LNCaP clone FGC (cell line): ENCODE results near the gene MYBPC2.

Source experiments
- DNase-seq: peaks from one replicate; pipeline ENCODE4 v3.0.0-alpha.2; 2011; ENCODE audit warnings: low read depth
- H3K4me3 ChIP-seq: 2 replicates; pipeline ENCODE4 v1.5.1; 2011; ENCODE audit warnings: mild to moderate bottlenecking, low read depth, low read length, control low read depth
- CTCF ChIP-seq: IDR thresholded peaks from 2 replicates; pipeline ENCODE4 v1.5.1; 2012; ENCODE audit warnings: mild to moderate bottlenecking; ENCODE audit not compliant: control insufficient read depth, insufficient read depth; ENCODE audit errors: extremely low read depth

Gene MYBPC2

DNA sequence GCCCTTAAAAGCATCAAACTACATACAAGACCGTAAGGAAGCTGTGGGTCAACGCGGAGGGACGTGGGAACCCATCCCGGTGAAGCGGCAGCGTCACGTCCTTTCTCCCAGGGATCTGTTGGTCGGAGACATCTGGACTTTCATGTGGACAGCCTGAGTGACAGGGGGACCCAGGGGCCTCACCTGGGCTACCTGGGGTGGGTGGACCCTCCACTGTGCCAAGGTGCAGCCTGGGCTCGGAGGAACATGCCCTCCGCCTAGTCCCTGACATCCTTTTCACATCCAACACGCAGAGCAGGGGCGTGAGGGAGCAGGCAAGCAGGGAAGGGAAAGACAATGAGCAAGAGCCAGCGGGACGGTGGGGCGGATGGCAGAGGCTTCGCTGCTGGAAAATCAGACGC, 57.7 kb downstream of the MYBPC2 start:
- no peak for DNase-seq
- H3K4me3 ChIP-seq, result no peak overlapping the region
- TF ChIP-seq CTCF, result no peak

GRCh38 chr19:50490991-50491472, 58.3 kb downstream of the MYBPC2 start:
- DNase-seq, result no peak
- H3K4me3 ChIP-seq, result no peak overlapping the region
- TF ChIP-seq CTCF, result no peak

DNA sequence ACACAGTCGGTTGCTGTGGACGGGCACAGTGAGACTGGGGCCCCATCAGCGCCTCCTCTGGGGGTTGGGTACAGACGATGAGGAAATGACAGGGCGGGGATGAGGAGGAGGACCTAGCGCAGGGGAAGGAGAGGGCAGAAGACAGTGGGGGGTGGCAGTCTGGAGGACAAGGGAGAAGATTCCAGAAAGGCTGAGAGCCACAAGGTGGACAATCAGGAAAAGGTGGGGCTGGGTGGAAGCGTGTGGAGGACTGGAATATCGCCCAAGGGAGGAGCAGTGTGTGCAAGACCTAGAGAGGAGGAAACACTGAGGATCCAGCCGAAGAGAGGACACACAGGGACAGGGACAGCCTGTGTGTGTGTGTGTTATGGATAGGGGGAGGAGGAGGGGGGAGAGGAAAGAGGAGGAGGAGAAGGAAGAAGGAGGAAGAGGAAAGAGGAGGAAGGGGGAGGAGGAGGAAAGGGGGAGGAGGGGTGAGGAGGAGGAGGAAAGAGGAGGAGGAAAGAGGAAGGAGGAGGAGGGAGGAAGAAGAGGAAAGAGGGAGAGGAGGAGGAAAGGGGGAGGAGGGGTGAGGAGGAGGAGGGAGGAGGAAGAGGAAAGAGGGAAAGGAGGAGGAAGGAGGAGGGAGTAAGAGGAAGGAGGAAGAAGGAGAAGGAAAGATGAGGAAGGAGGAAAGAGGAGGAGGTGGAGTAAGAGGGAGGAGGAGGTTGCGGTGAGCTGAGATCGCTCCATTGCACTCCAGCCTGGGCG, 59.8 kb downstream of the MYBPC2 start:
- DNase-seq, result peak; percentile 11
- TF ChIP-seq CTCF, result no peak
- H3K4me3 ChIP-seq, result no peak overlapping the region

DNA sequence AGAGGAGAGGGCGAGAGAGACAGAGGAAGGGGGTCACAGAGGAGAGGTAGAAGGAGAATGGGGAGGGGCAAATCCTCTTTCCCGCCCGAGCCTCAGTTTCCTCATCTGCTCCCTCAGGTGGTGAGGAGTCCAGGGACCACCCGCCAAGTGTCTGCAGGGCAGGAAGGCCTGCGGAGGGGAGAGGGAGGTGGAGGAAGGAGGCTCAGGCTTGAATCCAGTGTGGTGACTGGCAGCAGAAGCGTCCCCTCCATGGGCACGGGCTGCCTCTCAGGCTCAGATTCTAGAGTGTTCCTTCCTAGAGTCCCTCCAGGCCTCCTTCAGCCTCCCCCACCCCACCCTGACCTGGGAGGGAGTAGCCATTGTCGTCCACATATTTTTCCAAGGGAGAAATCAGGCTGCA, 60.5 kb downstream of the MYBPC2 start:
- TF ChIP-seq CTCF, result no peak
- H3K4me3 ChIP-seq, result no peak overlapping the region
- no peak for DNase-seq

GRCh38 chr19:50494186-50495019, 61.7 kb downstream of the MYBPC2 start:
- no peak for DNase-seq
- TF ChIP-seq CTCF, result no peak
- no peak overlapping the region for H3K4me3 ChIP-seq

- no peak overlapping the region for H3K4me3 ChIP-seq
- DNase-seq, result no peak
- TF ChIP-seq CTCF, result no peak
These were observed 62.4 kb downstream of the MYBPC2 start for GRCh38 chr19:50495020-50495531.
